HG02798 (cell line): ENCODE data around the gene PSTPIP2.
"Not testable (repeated sequence)": the region's sequence is repeated elsewhere in the genome, so short reads cannot be mapped to it uniquely, and the experiment has no call there.

Experiments
- ATAC-seq: cut with Tn5 transposase; IDR thresholded peaks from one replicate; pipeline ENCODE4 v1.9.1; 2021; ENCODE audit warnings: mild to moderate bottlenecking; ENCODE audit not compliant: unreplicated experiment, poor library complexity

Gene PSTPIP2, protein sequence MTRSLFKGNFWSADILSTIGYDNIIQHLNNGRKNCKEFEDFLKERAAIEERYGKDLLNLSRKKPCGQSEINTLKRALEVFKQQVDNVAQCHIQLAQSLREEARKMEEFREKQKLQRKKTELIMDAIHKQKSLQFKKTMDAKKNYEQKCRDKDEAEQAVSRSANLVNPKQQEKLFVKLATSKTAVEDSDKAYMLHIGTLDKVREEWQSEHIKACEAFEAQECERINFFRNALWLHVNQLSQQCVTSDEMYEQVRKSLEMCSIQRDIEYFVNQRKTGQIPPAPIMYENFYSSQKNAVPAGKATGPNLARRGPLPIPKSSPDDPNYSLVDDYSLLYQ

DNA sequence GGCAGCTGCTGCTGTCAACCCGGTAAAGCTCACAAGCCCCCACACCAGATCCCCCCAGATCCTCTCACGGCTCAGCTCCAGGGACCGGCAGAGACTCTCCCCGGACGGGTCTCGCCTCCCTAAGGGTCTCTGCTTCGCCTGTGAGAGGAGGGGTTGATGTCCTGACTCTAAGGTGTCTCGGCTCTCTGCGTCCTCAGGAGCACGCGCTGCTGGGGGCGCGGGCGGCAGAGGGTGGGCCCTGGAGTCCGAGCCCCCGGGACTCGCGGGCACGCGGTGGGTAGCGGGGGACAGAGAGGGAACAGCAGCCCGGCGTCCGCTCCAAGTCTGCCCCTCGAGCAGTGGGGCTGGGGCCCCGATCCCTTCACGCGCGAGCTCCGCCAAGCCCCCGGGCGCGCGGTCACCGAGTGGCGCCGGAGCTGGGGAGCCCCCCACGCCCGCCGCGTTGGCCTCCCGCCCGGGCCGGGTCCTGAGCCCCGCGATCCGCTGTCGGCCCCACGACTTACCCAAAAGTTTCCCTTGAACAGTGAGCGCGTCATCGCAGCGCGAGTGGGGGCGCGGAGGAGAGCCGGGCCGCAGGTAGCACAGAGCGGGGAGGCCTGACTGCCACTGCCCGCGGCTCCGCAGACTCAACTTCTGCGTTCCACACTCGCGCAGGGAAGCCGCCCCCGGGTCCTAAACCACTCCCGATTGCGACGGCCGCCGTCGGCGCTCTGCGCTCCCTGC is at the start of gene PSTPIP2:
TSS of gene PSTPIP2 (minus strand) at position 608 of the 723 bp plus-strand sequence. CDS start at position 536, 72 bp downstream.
- ATAC-seq = peak; percentile 69

GRCh38 chr18:46113751-46114150 is 41.7 kb upstream of the PSTPIP2 start:
- no peak for ATAC-seq

- no peak for ATAC-seq
Measured at GRCh38 chr18:46110406-46110805, 38.3 kb upstream of the PSTPIP2 start.

GRCh38 chr18:46109386-46109785 is 37.3 kb upstream of the PSTPIP2 start:
- ATAC-seq = no peak

GRCh38 chr18:46104128-46104911 is 32.3 kb upstream of the PSTPIP2 start, which contains the start of gene HAUS1:
HAUS1 (plus strand) TSS chr18:46104385; CDS start chr18:46104412, 27 bp downstream.
- ATAC-seq = peak; percentile 98

DNA sequence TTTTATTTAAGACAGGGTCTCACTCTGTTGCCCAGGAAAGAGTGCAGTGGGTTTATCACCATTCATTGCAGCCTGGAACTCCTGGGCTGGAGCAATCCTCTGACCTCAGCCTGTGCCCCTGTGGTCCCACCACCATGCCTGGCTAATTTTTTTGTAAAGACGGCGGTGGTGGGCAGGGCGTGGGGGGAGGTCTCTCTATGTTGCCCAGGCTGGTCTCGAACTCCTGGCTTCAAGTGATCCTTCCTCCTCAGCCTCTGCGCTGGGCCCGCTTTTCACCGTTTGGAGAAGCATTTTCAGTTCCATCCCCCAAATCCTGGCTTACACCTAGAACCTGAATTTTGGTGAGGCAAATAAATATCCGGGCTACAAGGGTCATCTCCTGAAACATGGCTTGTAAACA is 27.4 kb upstream of the PSTPIP2 start:
- no peak for ATAC-seq

GRCh38 chr18:46098616-46098933 is 26.5 kb upstream of the PSTPIP2 start:
- ATAC-seq = no peak

- ATAC-seq = peak; percentile 82
Measured at GRCh38 chr18:46097801-46098615, 25.9 kb upstream of the PSTPIP2 start, which contains the start of gene ATP5F1A. ATP5F1A (minus strand) TSS chr18:46098296; CDS start chr18:46098231, 65 bp downstream.

DNA sequence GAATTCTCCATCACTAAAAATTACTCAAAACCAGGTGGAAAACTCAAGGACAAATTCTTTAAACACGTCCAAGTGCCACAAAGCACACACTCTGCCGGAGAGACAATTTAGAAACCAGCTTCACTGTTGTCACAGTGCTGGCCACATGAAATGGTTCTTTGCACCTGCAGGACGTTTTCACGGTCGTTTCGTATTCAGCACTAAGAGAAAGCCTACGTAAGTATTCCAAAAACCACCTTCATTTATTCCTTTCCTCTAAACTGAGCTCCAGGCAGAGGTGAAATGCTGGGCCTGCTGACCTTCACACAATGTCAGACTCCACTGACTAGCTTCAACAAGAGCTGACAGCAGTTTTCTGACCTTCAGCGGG is 25.4 kb upstream of the PSTPIP2 start:
- ATAC-seq = peak; percentile 29

- ATAC-seq = no peak
Measured at GRCh38 chr18:46096651-46097300, 24.7 kb upstream of the PSTPIP2 start.

DNA sequence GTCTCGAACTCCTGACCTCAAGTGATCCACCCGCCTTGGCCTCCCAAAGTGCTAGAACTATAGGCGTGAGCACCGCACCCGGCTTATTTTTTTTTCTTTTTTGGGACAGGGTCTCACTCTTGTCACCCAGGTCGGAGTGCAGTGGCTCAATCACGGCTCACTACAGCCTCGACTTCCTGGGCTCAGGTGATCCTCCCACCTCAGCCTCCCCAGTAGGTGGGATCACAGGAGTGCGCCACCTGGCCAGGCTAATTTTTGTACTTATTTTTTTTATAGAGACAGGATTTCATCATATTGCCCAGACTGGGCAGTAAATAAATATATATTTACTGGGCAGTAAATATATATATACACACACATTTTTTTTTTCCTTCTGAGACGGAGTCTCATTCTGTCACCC is 23.5 kb upstream of the PSTPIP2 start:
- ATAC-seq = no peak

DNA sequence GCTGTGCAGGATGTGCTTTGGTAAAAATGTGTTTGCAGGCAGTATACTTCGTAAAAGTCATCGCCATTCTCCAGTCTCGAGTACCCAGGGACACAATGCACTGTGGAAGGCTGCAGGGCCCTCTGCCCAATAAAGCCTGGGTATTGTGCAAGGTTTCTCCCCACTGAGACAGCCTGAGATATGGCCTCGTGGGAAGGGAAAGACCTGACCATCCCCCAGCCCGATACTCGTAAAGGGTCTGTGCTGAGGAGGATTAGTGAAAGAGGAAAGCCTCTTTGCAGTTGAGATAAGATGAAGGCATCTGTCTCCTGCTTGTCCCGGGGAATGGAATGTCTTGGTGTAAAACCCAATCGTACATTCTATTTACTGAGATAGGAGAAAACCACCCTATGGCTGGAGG is 16.4 kb upstream of the PSTPIP2 start:
- not testable (repeated sequence) for ATAC-seq

DNA sequence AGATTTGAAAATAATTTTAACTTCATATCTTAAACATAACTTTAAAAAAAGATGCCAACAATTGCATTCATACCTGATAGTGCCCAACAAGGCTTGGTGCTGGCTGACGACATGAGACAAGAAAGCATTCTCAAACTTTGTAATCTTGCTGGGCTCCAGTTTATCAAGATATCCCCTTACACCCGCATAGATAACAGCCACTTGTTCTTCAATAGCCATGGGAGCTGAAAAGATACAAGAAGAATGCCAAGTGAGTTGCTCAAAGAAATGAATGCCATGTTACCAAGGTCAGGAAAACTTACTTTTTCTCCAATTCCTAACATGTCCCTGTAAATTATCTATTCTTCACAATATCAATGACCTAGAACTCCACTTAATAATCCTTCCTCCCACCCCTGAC is 12.4 kb upstream of the PSTPIP2 start:
- no peak for ATAC-seq

DNA sequence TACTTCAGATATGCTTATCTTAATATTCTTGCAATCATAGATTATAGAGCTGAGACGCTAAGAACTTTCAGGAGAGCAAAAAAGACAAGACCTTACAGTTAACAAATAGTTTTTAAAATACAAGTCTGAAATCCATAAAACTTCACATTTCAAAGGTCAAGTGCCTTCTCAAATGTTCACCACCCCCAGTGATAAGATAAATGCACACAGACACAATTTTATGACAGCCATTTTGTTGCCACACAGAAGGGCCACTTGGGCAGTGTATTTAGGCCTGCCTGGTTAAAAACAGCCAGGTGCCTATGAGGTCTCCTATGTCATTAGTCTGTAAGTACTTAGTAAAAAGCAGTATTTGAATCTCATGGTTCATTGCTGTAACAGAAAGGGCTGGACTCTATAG is 8.1 kb upstream of the PSTPIP2 start:
- ATAC-seq = no peak

- ATAC-seq = no peak
Measured at GRCh38 chr18:46079336-46079735, 7.3 kb upstream of the PSTPIP2 start.

- no peak for ATAC-seq
Measured at GRCh38 chr18:46073474-46074331, 1.6 kb upstream of the PSTPIP2 start.

DNA sequence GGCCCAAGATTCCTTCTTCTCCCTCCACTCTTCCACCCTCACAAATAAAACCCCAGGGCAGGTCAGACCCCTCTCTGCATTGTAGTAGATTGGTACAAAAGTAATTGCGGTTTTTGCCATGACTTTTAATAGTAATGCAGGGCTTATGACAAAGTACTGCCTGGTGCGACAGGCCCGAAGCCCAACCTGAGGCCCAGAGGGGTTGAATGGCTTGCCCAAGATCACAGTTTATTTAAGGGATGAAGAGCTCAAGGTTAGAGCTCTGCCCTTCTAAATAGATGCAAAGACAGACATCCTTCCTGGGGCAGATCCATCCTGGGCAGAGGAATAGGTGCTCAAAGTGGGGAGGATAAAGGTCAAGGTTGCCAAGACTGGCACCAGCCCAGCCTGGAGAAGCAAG is 899 bp upstream of the PSTPIP2 start:
- ATAC-seq = no peak

- ATAC-seq = no peak
Measured at GRCh38 chr18:46072376-46072867, 362 bp upstream of the PSTPIP2 start.
